Inferior parietal cortex (tissue), 1 donor: Measurements from ENCODE around the gene CD74.

Source experiments
- DNase-seq: peaks from one replicate; pipeline ENCODE4 v3.0.0-alpha.2; 2016; ENCODE audit errors: extremely low spot score

The CD74 gene

DNA sequence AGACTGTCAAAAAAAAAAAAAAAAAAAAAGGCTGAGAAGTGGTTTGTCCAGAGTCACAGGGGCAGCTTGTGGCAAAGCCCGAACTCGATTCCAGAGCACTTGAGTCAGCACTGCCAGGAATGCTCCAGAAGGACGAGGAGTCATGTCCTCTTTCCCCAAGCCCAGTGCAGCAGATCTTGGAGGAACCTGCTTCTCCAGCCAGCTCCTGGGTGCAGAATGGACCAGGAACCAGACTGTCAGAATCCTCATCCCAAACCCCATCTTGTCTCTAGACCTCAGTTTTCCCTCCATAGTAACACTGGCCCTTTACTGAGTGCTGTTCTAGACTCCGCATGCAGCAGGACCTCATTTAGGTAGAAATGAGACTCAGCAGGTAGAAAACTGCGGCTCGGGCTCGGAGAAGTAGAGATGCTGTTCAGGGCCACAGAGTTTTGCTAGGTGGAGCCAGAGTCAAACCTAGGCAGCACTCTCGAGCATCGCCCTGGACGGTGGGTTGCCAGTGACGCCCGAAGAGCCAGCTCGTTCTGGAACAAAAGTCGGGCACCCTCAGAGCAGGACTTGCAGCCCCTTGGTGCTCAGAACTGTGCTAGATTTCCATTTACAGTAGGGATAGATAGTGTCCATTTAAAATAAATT lies 15.4 kb downstream of the CD74 start:
- no peak for DNase-seq

DNA sequence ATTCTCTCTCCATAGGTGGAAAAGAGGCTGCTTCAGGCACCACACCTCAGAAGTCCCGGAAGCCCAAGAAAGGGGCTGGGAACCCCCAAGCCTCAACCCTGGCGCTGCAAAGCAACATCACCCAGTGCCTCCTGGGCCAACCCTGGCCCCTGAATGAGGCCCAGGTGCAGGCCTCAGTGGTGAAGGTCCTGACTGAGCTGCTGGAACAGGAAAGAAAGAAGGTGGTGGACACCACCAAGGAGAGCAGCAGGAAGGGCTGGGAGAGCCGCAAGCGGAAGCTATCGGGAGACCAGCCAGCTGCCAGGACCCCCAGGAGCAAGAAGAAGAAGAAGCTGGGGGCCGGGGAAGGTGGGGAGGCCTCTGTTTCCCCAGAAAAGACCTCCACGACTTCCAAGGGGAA lies 16.4 kb downstream of the CD74 start:
- no peak for DNase-seq

DNA sequence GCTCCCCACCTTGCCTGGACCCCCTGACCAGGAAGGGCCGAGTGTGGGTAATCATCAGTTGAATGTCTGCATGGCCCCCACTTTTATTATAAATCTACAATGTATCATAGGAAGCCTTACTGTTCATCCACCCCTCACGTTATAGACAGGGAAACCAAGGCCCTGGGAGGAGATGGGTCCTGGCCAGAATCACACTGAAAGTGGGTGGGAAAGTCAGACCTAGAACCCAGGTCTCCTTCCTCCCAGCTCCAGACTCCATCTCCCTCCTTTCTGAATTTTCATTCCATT lies 17.1 kb downstream of the CD74 start:
- no peak for DNase-seq

DNA sequence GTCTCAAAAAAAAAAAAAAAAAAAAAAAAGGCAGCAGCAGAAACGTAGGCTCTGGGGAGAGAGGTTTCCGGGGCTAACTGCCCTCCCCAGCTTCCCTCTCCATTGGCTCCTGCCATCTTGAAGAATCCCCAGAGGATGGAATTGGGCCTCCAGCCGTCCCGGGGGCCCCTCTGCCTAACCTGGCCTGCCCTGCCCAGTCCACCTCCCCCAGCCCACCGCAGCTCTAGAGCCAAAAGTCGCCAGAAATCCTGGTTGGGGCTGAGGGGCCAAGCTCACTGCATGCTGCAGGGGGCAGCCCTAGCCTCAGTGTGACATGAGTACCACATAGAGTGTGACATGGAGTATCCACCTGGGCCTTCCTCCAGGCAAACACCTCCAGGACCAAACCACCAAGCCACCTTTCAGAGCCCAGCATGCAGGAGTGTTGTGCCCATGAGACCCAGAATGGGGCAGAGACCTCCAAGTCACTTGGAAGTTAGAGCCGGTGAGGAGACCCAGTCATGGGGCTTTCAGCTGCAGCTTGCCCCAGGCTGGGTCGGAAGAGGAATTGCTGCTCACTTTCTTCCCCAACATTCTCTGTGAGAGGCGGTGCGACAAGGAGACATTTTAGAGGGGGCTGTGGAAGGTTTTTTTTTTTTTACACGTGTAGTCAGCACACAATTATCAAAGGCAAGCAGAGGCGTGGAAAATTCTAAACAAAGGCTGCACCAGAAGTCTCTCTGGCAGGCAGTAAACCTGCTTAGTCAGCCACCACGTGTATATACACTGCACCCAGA lies 17.6 kb downstream of the CD74 start:
- peak; percentile 43 for DNase-seq

DNA sequence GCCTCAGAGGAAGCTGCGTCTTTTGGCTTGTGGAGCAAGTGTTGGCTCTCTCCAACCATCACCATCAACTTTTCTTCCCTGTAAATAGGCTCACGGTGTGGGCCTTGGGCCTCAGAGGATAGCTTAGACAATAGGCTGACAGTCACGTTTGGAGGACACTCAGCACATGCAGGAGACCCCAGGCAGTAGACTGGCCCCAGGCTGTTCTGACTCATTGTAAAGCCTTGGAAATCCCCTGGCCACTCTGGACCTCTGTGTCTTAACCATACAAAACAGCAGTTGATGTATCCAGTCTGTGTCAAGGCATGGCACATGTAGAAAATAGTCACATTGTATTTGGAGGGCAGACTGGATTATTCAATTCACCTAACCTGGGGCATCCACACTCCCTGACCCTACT lies 18.6 kb downstream of the CD74 start:
- no peak for DNase-seq

DNA sequence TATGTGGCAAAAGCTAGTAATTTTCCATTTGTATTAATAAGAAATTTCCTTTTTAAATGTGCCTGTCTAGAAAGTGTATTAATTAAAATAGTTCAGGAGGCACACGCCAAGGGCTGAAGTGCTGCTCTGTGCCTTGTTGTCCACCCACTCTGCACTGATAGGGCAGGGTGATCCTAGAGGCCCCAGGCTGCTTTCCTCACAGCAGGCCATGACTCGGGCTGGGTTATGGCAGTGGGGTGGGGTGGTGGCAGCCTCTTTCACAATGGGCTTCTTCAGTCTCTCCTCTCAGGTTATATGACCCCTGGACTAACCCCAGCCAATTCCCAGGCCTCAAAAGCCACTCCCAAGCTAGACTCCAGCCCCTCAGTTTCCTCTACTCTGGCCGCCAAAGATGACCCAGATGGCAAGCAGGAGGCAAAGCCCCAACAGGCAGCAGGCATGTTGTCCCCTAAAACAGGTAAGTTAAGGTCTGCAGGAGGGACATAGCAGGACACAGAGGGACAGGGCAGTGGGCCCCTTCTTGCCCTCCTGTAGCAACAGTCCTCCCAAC lies 19.5 kb downstream of the CD74 start:
- DNase-seq: no peak

DNA sequence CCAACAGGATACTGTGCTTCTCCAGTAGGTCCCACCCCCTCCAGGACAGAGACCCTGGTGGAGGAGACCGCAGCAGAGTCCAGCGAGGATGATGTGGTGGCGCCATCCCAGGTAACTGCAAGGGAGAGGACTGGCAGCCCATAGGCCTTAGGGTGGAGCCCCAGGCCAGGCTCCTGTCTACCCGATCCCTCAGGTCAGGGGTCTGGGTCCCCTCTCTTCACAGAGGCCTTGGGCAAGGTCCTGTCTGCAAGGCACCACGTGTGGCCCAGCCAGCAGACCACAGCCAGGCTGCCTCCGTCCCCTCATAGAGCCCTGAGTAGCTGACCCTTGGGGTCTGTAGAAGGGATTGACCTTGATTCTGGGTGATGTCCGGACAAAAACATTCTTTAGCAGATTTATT lies 20.0 kb downstream of the CD74 start:
- no peak for DNase-seq

DNA sequence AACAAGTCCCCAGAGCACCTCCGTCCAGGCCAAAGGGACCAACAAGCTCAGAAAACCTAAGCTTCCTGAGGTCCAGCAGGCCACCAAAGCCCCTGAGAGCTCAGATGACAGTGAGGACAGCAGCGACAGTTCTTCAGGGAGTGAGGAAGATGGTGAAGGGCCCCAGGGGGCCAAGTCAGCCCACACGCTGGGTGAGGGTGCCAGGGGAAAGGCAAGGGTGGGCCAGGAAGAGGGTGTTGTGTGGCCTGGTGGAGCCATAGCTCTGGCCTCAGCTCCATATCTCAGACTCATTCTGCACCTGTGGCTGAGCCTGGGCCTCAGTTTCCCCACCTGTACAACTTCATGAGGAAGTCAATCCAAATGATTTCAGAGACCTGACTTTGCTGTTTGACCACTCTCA lies 20.7 kb downstream of the CD74 start:
- no peak for DNase-seq

DNA sequence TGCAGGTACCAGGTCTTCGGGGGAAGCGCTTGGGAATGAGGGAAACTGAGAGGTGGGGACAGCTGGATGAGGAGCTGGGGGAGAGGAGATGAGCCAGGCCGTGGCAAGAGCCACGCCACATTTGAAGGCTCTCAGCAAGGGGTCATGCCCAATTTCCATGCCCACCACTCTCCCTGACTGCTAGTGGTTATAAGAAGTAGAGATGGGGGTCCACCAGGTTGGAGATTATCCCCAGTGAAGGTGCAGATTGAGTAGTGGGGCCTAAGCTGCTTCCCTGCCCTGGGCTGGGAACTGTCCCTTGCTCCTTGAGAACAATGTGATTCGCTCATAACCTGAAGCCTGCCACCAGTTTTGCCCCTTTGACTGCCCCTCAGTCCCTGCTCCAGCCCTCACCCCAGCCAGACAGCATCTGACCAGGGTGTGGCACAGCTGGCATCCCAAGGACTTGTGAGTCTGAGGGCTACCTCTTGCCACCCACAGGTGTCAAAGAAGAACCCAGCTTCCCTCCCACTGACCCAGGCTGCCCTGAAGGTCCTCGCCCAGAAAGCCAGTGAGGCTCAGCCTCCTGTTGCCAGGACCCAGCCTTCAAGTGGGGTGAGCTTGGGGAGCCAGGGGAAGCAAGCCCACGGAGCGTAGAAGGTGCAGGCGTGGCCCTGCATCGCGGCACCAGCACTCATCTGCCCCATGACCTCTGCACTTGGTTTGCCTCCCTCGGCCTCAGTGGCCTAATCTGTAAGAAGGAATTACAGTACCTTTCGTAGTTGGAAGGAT lies 21.5 kb downstream of the CD74 start:
- DNase-seq: no peak

DNA sequence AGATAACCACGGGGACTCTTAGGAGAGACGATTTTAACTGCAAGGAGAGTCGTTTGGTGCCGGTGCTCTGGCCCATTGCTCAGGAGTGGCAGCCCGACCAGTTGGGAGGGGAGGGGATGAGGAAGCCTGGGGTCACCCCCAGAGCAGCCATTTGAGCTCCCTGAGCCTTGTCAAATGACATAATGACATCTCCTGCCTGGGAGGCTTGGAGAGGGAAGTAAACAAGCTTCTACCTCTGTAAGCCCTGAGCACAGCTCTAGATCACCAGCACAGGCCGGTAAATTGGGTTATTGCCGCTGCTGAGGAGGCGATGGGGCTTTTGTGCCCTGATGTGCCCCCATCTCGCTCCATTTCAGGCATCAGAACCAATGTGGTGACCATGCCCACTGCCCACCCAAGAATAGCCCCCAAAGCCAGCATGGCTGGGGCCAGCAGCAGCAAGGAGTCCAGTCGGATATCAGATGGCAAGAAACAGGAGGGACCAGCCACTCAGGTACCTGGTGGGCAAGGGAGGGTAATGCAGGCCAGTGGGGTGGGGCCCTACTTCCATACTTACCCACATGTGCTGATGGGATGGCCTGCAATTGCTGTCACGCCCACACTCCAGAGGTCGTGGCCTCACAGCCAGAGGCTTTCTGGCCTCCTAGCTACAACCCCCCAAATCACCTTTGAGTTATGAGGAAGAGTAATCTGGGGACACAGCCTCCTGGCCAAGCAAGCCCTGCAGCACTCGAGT lies 23.0 kb downstream of the CD74 start:
- DNase-seq: no peak

DNA sequence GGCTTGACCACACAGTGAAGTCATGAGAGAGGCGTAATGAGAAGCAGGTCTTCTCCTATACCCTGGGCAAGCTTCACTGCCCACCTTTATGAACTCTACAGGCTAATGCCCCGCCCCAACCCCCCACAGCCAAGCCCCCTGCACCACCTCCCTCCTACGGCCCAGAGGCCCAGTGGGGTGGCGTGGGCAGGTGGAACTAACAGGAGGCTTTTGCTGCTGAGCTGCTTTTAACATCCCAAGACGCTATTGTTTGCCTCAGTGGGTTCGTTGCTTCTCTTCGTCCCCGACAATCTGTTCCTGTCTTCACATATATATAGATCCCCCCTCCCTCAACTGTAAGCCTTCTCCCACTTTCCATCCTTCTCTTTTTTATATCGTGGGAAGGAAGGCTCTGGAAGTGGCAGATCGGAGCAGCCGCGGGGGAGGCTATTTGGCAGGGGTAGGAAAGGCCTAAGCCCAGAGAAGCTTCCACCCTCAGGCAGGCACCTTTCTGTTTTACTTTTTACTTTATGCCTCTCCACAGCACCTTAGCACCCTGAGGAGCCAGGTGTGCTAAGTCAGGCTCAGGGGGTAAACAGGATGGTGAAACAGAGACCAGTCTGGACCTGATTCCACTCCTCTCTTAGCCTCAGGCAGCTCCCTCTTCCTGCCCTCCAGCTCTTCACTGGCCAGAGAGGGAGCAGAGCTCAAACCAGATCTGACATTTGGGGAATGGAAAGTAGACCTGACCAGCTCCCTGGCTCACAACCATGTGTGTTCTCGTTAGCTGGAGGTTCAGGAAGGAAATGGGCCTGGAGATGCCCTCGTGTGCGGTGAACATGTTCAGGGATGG lies 26.5 kb downstream of the CD74 start:
- DNase-seq: no peak

DNA sequence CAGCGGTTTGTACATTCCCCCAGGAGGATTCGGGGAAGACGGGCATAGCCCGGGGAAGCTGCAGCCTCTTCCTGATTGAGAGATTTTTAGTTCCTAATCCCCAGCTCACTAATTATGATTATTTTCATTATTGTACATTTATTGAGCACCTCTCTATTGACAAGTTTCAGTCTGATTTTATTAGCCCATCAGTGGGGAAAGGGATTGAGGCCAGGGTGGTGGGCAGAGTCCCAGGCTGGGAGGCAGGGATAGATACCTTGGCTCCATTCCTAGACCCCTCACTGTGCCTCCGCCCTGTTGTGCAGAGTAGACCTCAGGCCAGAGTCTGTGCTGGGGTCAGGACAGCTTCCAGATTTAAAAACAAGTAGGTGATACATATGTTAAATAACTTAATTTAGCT lies 28.0 kb downstream of the CD74 start:
- no peak for DNase-seq

DNA sequence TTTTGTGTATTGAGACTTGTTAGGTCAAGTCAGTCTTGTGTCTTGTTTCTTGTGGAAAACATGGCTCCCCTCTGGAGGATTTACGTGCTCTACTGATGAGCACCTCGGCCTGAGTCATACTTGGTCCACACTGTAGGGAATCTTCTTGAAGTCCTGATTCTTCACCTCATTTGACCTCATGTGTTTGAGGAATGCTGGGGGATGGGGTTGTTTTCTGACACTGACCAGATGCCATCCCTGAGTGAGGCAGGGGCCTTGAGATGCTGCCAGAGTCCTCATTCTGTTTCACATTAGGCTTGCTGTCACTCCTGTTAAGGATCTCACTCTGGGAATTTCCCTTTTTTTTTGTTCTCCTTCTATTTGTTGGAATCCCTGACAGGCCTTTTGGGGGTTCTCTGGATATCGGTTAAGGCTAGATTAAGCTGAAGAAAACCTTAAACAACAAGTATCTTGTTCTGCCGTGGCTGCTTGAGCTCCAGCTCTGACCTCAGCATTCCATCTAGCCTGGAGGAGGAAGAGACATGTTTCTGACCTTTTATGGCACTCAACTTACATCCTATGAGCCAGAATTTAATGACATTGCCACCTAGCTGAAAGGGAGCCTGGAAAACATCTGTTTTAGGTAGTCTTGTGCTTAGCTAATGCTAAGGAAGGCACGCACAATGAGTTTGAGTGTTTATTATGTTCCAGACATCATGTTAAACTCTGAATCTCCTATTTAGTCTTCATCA lies 34.6 kb downstream of the CD74 start:
- no peak for DNase-seq

DNA sequence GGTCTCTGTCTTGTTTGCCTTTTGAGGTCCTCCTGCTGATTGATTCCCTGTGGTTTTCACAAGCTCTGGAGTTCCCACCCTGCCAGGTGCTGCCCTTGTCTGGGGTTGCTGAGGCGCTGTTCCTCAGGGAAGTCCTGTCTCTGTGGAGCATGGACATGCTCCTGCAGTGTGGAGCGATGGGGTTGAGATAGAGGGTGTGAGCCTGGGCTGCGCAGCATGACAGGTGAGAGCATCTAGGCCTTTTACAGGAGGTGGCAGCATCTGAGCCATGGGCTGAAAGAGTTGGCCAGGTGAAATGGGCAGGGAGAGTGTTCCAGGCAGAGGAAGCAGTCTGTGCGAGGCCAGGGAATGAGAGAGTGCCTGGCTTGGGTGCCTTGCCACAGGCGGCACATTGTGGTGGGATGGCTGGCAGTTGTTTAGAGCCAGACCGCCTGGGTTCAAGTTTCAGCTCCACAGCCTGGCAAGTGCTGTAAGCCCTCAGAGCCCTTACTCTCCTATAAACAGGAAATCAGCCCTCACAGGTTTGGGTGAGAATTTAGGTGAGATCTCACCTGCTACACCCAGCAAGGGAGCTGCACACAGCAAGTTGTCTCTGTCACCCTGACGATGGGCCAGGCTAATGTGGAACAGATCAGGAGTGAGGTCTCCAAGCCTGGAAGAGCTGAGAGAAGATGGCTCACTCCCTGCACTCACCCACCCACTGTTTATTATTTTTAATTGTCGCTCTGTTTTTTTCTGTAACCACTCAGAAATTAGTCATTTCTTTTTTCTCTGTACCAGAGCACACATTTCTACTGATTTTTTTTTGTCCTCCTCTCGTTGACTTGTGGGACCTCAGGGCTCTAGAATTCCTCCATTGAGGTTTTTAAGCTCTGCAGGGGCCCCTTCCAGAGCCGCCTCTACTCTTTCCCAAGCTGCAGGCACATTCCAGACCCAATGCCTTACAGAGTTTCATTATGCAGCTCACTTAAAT lies 35.6 kb downstream of the CD74 start:
- no peak for DNase-seq

DNA sequence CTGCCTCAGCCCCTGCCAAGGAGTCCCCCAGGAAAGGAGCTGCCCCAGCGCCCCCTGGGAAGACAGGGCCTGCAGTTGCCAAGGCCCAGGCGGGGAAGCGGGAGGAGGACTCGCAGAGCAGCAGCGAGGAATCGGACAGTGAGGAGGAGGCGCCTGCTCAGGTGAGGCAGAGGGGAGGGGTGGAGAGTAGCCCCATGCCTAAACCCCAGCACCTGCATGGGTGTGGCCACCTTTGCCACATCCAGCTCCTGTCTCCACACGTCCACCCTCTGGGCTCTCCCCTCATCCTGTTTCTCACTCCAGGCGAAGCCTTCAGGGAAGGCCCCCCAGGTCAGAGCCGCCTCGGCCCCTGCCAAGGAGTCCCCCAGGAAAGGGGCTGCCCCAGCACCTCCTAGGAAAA lies 38.1 kb downstream of the CD74 start:
- no peak for DNase-seq

DNA sequence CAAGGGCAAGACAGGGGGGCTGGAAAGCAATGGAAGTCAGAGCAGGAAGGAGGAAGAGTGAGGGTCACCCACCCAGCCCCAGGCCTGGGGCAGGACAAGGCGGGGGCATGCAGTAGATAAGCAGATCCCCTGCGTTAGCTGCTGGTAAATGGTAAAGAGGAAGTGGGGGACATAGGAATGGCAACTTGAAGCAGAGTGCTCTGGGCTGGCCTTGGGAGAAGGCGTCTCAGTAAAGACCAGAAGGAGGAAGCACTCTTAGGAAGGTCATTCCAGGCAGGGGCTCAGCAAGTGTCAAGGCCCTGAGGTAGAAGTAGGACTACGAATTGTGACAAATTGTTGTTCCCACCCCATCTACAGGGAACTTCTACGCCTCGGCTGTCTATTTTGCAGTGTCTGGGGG lies 40.1 kb downstream of the CD74 start:
- DNase-seq: no peak

DNA sequence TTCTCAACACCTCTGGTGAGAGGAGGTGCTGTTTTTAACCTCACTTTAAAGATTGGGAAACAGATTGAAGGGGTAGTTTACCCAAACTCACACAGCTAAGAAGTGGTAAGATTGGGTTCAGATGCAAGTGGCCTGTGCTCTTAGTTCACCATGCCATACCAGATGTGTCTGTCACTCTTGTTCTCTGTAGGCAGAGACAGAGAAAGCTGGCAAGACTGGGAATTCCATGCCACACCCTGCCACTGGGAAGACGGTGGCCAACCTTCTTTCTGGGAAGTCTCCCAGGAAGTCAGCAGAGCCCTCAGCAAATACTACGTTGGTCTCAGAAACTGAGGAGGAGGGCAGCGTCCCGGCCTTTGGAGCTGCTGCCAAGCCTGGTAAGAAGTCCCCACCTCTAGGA lies 44.2 kb downstream of the CD74 start:
- DNase-seq: no peak

DNA sequence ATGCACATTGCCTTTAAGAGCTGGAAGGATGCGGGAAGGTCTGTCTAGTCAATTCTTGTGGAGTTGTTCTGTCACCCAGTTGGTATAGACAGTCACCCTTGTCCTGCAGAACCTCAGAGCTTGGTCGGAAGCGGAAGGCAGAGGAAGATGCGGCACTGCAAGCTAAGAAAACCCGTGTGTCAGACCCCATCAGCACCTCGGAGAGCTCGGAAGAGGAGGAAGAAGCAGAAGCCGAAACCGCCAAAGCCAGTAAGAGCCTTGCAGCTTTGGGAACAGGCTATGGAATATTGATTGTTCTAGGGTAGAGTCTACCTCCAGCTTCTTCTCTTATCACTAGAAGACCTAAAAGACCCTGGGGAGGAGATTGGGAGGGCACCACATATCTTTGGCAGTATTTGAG lies 48.7 kb downstream of the CD74 start:
- DNase-seq: no peak

DNA sequence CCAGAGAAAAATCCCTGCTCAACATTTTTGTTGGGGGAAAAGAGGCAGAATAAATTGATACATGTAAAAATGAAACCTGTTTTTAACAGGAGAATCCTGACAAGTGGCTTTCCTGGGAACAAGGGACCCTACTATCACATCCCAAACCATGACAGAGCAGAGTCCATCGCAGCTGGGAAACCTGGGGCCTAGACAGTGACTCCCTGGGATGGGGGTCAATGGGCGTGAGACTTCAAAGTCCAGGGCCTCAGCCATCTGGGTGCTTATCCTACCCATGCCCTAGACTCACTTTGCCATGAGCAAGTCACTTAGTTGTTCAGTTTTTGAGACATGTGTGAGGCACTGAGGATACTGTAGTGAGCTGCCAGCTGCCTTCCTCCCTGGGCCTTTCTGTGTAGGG lies 49.5 kb downstream of the CD74 start:
- no peak for DNase-seq
